GM21526 (cell line): ENCODE measurements around the gene DBX1.
"Not testable (repeated sequence)": the region's sequence is repeated elsewhere in the genome, so short reads cannot be mapped to it uniquely, and the experiment has no call there.

ENCODE experiments used
- ATAC-seq: cut with Tn5 transposase; IDR thresholded peaks from one replicate; pipeline ENCODE4 v1.9.1; 2021; ENCODE audit warnings: moderate library complexity; ENCODE audit not compliant: unreplicated experiment, low FRiP score

Gene DBX1

DNA sequence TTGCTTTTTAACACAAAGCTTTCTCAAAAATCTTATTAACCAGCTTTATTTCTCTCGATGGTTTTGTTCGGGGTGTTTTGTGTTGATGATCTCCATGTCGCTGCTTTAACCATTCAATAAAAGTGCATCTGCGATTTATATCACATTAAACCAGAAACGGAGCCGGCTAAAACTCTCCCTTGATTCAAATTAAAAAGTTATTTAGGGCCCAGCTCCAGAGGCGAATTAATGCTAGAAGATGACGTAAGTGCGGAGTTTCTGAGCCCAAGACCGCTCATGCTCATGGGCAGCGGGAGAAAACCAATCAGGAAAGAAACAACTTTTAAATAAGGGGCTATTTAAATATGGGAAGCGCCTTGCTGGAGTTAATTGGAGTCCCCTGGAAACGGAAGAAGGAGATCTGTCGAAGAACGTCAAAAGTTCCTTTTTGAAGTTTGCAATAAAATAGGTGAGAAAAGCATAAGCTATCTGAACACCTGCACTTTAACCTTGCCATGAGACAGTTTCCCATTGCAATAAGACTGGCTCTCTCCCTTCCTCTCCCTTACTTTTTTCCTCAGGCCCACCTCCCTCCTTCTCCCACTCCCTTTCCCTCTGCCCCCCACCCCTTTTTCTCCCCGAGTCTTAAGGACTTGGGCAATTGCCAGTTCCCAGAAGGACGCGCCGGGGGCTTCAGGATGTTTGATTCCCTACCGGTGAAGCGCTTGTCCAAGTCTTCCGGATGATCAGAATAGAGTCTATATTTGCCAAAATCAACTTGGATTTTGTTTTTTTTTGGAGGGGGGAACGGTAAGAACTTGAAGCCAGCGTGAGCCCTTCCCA is 1.9 kb upstream of the DBX1 start:
- ATAC-seq, result no peak

DNA sequence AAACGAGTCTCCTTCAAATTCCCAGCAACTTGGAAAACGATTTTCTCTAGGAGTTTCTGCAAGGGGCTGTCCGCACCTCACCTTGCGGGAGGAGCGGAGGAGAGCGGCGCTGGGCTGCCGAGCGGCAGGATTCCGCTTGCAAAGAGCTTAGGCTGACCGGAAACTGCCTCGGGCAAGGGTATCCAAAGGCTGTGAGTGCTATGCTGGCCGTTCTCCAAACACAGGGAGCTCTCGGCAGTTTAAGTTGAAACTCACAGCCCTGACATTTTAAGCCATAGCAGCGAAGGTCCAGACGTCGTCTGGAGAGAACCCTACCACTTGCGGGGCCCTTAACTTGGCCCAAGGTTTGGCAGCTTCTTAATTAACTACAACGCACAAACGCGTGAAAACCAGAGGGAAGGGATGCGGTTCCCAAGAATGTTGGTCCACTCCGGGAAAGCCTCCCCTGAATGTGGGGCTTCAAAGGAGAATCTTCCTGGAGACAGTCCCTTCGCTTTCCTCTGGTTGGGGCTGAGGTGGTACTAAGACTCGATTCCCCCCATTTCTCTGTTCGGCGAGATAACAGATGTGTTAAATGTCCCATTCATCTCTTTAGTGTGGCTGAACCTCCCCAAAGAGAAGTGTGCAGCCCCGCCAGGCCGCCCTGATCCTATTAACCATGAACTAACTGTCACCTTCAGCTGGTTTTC is 1.1 kb upstream of the DBX1 start:
- ATAC-seq, result no peak

DNA sequence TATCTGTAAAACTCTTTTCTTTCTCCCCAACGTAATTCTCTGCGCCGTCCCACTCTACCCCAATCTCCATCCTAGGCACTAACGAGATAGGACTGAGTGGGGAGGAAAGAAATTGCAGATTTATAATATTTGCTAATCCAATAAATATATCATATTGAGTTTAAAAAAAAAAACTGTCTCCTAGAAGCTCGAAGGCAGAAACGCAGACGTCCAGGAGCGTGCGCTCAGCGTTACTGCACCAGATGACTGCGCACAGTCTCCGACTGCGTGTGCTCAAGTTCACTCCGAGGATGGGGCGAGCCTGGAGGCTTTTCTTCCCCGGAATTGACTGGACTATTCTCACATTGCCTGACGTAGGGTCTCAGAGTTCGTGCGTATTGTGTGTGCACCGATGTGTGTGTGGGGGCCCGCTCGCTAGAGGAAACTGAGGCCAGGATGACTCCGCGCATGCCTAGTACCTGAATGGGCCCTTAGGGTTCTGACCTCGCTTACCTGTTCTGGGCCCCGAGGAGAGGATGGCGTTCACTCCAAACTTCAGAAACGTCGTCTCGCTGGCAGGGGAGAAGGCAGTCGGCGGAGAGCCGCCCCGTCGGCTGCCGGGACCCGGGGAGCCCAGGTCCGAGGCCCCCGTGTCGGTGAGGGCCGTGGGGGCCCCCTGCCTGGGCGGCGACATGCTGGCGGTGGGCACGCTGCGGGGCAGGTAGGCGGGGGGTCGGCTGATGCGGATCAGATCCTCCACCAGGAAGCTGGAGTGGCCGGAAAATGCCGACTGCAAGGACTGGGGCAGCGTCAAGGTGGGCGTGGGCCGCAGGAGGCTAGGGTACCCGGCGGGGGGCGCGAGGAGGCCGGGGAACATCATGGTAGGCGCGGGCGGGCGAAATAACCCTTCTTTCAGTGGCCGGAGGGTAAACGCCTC is 551 bp downstream of the DBX1 start:
- ATAC-seq, result no peak

DNA sequence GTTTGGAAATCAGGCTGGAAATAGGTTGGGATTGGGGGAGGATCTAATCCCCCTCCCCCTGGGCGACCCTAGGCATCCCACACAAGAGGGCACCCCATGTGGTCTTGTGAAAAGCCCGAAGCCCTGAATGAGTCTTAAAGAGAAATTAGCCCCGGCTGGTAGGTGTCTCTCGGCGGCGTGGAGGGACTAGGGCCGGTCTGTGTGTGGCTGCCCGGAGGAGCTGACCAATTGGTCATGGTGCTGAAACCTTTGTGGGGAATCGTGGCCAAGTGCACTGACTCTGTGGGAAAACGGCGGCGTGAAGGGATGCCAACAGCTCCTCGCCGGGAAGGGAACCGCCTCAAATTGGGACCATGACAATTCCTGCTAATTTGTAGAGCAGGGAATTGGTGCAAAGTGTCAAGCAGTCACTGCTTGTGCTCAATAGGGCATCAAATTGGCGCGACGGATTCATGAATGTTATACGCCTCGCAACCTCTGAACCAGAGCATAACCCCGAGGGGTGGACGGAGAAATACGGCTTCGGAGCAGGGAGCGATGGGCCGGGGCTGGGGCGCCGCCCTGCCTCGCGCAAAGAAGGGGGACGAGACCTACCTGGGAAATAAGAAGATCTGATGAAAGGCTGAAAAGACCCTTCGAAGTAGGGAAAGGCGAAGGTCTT is 1.5 kb downstream of the DBX1 start:
- ATAC-seq, result no peak

DNA sequence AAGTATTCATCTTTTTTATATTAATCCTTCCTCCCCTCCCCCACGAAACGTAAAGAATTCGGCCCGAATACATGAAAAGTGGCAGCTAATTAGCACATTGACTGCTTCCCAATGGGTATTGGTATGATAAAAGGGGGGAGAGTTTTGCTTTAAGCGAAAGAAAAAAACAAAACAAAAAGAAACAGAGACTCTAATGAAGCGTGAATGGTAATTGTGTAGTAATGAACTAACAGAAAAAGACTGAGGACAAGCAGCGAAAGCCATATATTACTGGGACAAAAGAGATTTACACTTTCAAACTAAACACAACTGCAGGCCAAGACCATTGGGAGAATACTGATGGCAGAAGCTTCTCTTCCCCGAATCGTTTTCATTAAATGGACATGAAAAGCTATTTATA is 2.5 kb downstream of the DBX1 start:
- ATAC-seq, result no peak

DNA sequence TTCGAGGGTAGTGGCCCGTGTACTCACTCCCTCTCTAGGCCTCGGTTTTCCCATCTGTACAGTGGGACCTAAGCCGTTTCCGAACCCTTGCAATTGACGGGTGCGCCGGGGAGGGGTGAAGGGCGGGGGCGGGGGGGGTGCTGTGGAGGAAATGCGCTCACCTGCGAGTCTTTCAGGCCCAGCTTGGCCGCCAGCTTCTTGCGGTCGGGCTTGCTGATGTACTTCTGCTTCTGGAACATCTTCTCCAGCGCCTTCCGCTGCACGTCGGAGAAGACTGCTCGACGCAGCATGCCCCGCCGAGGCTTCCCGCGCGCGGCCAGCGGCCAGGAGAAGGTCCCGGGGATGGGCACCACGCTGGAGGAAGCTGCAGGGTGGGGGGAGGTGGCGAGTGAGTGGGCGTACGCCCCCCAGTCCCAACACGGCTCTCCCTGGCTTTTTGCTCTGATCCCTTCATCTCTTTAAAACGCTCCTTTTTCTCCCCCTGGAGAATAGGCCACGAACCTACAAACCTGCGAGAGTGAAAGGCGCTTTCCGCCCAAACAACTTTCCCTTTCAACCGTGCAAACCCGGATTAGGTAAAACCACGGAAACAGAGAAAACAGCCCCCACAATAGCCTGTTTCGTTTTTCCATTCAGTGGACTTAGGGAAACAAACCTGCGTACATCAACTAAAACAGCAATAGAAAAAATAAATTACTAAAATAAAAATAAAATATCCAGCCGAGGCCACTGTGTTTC is 3.2 kb downstream of the DBX1 start:
- ATAC-seq, result no peak

DNA sequence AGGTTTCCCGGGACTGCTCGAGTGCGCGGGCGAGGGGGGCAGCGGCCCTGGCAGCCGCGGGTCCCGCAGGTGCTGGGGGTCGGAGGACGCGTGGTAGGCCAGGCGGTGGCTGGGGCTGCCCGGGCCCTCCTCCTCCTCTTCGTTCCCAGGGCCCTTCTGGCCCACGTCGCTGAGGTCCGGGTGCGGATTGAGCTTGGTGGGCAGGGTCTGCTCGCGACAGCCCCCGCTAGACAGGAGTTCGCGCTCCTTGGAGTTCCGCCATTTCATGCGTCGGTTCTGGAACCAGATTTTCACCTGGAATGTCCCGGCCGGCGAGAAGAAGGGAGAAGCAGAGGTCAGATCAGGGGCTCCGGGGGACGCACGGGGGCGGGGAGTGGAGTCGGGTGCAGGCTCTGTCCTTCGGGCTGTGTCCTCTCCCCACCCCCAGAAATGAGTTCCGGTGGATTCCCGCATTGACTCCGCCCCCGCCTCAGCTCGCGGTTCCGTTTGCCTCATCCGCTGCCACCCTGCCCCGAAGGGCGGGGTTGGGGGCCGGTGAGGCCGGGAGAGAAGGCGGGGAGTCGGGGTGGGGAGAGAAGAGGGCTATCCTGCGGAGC is 3.9 kb downstream of the DBX1 start:
- ATAC-seq, result no peak

DNA sequence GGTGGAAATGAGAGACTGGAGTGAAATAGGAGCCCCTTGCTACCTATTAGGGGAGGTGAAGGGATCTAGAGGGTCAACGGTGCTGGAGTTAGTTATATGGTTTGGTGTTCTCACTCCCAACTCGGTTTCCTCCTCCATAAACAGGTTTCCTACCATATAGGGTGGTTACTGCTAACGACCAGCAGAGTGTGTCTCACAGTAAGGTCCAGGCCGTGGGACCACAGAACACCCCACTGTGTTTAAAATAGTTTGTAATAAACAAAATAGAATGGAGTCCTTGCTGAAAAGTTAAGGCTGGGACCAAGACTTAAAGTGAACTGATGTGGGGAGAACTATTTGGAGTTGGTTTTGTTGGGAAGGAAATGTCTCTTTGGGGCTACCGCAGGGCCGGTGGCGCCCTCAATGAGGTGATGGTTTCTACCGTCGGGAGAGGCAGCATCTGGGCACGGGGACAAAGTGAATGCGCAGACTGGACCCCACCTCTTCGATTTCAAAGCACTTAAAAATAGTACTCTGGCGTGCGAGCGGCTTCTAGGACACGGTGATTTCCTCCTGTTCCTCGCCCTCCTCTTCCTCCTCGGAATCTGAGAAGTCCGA is 4.5 kb downstream of the DBX1 start:
- ATAC-seq, result no peak

DNA sequence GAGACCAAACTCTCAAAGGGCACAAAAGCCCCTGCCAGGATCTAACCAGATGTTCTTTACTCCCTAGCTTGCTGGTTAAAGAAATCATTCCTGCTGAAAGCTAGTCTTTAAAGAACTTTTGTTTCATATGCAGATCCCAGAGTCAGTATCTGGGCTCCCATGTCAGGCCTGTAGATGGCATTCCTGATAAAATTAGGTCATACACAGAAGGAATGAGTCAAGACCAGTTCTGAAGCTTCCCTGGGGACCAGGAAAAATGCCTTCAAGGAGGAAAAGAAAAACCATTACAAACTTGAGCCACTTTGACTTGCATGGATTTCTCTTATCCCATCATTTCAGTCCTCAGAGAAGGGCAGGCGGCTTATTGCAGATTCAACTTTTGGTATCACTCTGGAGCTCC is 5.9 kb downstream of the DBX1 start:
- no peak for ATAC-seq

DNA sequence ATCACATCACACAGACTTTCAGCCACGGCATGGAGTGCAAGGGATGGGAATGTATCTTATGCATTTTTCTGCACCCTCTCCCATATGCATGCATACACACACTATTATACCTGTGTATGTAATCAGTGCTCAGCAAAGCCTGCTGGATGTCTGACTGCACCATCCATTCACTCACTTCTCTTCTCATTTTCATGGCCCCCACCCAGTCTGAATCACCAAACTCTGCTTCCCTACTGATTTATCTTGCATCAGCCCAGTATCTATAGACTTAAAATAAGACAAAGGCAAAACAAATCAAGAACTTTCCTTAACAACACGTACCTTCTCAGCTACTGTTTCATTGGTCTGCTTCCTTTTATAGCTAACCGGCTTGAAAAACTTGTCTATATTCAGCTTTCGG is 21.6 kb downstream of the DBX1 start:
- ATAC-seq, result no peak

DNA sequence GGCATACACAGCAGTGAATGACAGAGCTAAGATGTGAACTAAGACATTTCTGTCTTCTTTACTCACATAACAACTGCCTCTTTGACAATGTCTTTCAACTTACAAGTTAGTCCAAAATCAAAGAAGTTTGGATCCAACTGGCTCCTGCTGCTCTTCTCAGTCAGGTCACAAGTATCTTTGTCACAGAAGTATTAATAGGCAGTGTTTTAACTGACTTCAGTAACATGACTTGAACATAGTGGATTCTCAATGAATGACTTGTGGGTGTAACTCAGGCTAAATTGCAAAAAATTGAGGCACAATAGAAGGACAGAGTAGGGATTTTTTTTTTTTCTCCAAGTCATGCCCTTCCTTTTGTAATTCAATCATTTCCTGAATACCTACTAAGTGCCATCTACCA is 22.6 kb downstream of the DBX1 start:
- ATAC-seq, result no peak

DNA sequence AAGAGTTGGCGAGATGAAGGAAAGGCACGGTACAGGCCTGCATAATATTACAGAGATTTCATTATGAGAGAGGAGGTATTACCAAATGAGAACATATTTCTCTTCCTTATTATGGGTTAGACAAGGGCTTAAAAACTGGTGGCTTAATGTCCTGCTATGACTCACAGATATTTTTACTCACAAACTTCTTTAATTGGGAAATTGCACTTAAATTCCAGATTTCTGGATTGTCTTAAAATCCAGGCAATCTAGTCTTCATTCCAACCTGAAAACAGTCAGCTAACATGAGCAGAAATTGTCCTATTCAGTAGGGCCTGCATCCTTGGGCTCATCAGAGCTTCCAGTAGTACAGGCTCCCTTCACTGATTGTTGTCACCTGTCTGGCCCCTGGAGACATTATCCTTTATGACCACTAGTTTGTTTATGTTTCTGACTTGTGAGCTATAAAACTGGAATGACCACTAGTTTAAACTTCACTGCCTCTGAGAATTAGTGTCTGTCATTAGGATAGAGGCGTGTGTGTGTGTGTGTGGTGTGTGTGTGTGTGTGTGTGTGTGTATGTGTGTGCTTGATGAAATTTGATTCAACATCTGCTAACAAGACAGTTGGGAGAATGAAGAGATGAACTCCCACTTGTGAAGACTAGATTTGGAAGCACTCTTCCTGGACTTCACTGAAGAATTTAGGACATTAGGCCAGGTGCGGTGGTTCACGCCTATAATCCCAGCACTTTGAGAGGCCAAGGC is 25.1 kb downstream of the DBX1 start:
- ATAC-seq, result no peak

DNA sequence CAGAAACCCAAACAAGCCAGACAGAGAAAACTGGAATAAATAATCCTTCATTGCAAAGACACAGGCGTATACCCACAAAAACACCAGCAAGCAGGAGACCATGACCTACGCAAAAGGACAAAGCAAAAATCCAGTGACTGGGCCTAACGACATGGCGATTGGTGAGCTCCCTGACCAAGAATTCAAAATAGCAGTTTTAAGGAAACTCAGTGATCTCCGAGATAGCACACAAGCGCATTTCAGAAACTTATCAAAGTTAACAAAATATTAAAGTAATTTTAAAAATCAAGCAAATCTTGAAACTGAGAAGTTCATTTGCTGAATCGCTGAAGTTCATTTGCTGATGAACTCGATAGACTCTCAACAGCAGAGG is 27.6 kb downstream of the DBX1 start:
- ATAC-seq, result no peak

DNA sequence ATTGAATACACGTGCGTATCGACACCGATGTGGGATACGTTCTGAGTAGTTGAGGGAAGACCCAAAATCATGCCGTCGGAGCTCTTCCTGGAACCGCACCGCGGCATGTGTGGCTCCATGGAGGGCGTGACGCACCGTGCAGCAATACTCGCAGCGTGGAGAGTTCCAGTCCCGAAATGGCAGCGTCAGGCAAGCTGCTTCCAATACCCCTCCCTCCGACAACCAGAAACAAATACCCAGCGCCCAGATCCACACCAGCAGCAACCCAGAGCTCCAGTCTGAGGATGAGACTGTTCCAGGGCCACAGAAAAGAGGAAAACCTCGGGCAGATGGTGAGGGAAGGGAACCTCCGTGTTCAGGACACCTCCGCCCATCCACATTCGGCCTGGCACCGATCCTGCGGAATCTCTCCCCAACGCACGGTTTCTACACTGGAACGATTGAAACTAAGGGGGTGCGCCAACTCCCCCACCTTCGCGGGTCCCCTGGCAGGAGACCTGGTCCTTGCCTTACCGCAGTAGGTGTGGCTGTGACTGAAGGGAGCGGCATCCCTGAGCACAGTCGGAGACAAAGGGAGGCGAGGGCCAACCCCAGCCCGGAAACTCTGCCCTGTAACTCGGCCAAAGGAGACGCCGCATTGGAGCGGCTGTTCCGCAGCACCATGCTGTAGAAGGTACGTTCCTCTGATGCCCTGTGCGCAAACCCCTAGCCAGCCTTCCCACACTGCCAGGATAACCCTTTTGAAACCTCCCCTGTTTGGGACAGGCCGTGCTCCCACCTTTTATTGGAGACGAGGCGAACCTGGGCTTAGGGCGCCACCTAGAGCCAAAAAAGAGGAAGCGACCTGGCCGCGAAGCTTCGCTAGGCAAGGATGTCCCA is 28.2 kb downstream of the DBX1 start:
- no peak for ATAC-seq

DNA sequence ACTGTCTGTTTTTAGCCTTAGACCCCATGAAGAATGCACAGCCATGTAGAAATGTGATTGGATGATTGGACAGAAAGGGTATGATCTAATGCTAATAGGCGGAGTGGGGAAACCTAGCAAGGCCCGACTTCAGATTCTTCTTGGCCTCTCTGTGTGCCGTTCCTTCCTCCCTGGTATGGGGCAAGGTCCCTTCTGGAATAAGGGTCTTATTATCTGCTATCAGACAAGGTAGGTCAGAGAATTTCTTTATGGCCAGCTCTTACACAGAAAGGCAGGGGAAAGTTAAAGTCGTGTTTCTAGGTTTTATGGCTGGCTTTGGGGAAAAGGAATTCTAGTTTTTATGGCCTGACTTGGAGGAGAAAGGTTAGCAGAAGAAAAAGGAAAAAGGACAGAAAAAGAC is 30.6 kb downstream of the DBX1 start:
- ATAC-seq, result no peak

DNA sequence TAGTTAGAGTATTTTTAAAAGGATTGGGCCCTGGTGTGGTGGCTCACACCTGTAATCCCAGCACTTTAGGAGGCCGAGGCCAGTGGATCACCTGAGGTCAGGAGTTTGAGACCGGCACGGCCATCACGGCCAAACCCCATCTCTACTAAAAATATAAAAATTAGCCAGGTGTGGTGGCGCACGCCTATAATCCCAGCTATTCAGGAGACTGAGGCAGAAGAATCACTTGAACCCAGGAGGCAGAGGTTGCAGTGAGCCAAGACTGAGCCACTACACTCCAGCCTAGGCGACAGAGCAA is 31.8 kb downstream of the DBX1 start:
- ATAC-seq, result not testable (repeated sequence)

DNA sequence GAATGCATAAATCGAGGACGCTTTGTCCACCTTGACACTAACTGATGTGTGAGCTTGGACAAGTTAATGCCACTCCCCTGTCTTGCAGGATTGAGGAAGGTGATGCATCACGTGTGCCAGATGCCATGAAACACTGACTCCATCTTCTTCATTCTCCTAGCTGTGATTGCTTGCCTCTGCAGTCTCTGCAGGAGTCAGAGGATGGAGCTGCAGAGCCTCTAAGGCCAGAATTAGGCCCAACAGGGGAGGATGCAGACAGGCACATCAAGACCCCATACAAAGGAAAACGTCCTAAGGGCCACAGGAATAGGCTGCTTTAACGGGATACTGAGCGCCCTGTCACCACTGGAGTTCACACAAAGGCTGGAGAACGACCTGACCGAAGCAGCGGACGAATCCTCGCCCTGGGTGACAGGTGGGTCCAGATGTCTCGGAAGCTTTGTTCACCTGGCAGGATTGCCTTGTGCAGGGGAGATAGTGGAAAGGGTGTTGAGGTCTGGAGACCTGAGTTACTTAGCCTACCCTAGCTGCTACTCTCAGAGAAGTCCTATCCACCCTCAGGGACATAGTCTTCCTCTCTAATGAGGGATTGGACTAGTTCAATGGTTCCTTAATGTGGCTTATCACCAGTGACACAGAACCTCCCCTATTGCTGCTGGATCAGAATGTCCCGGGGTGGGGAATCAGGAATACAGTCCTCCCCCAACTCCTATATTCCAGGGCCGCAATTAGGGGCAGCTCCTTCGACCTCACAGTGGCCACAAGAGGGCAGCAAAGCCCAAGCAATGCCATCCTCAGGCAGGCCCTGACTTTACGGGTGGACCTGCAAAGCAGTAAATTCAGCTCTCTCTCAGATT is 32.4 kb downstream of the DBX1 start:
- peak; percentile 71 for ATAC-seq
